ENCODE results near the gene FRMD8. TPM values are rescaled to one million over a fixed set of nuclear protein-coding genes. Genes with fewer than 3 reads are reported as not detected.
"Not testable (repeated sequence)": the region's sequence is repeated elsewhere in the genome, so short reads cannot be mapped to it uniquely, and the experiment has no call there.

The FRMD8 gene
- total and polyA plus RNA-seq, 2 experiments from 2014 or later: 25.7 to 31.0 TPM

- 75% methylated on average over 3 of the region's 3 CpGs for WGBS (ENCODE audit: low lambda C conversion rate, missing lambda C conversion rate)
- Histone ChIP-seq H3K4me3 (no peak overlapping the region), H3K4me1 (ENCODE audit: insufficient read depth) (peaks cover 9% of the 10 kb centered on the region), H3K27ac (peak overlapping the region; percentile 53), H3K36me3 (replicated peaks; ENCODE audit: insufficient read depth, low read depth) (no peaks in the 10 kb centered on the region), H3K27me3 (no peaks in the 10 kb centered on the region), H3K79me2 (no peaks in the 10 kb centered on the region), H3K4me2 (no peak overlapping the region), H3K9me3 (ENCODE audit: low read depth) (no peaks in the 10 kb centered on the region), H4K20me1 (ENCODE audit: insufficient read depth, poor library complexity, severe bottlenecking) (peaks cover 3% of the 10 kb centered on the region), H3K9me2 (replicated peaks; ENCODE audit: insufficient read depth) (no peaks in the 10 kb centered on the region), H2AFZ (no peak overlapping the region)
- TF ChIP-seq EZH2phosphoT487 (IDR thresholded peaks at IDR 0.05; ENCODE audit: low read depth, severe bottlenecking, unreplicated experiment): no peak
- no peak for TF ChIP-seq EZH2 (IDR thresholded peaks at IDR 0.05; ENCODE audit: borderline replicate concordance)
- TF ChIP-seq CTCF (IDR thresholded peaks at IDR 0.05; ENCODE audit: poor library complexity): no peak
- peak; percentile 64 for DNase-seq (ENCODE audit: low spot score)
These were observed 62.1 kb downstream of the FRMD8 start for GRCh38 chr11:65448418-65449105.

GRCh38 chr11:65451301-65451700 lies 64.9 kb downstream of the FRMD8 start:
- not testable (repeated sequence) for H3K4me2 ChIP-seq; H2AFZ ChIP-seq; H3K27me3 ChIP-seq; H3K9me3 ChIP-seq (ENCODE audit: low read depth); H4K20me1 ChIP-seq (ENCODE audit: insufficient read depth, poor library complexity, severe bottlenecking); H3K27ac ChIP-seq; DNase-seq (ENCODE audit: low spot score); H3K4me3 ChIP-seq; H3K36me3 ChIP-seq (replicated peaks; ENCODE audit: insufficient read depth, low read depth); H3K9me2 ChIP-seq (replicated peaks; ENCODE audit: insufficient read depth)
- H3K4me1 ChIP-seq (ENCODE audit: insufficient read depth): peaks cover 13% of the 10 kb centered on the region
- H3K79me2 ChIP-seq: peaks cover 21% of the 10 kb centered on the region
- WGBS (ENCODE audit: low lambda C conversion rate, missing lambda C conversion rate): no CpG with 5 or more reads among the region's 30 CpGs

GRCh38 chr11:65452259-65452658 lies 65.8 kb downstream of the FRMD8 start:
- WGBS (ENCODE audit: low lambda C conversion rate, missing lambda C conversion rate): 21% methylated on average over 3 of the region's 3 CpGs
- H3K27ac ChIP-seq: peak overlapping the region; percentile 79

GRCh38 chr11:65452806-65453490 lies 66.5 kb downstream of the FRMD8 start:
- H3K4me1 ChIP-seq (ENCODE audit: insufficient read depth): peaks cover 13% of the 10 kb centered on the region
- WGBS (ENCODE audit: low lambda C conversion rate, missing lambda C conversion rate): 60% methylated on average over 8 of the region's 8 CpGs
- peaks cover 30% of the 10 kb centered on the region for H3K79me2 ChIP-seq
- peak overlapping the region; percentile 79 for H3K27ac ChIP-seq
- H2AFZ ChIP-seq: no peak overlapping the region
- H3K27me3 ChIP-seq: no peaks in the 10 kb centered on the region
- no peak for DNase-seq (ENCODE audit: low spot score)
- no peaks in the 10 kb centered on the region for H3K36me3 ChIP-seq (replicated peaks; ENCODE audit: insufficient read depth, low read depth)
- H3K9me2 ChIP-seq (replicated peaks; ENCODE audit: insufficient read depth): no peaks in the 10 kb centered on the region
- H3K4me3 ChIP-seq: no peak overlapping the region
- H3K4me2 ChIP-seq: no peak overlapping the region
- H3K9me3 ChIP-seq (ENCODE audit: low read depth): no peaks in the 10 kb centered on the region
- no peak for TF ChIP-seq EZH2 (IDR thresholded peaks at IDR 0.05; ENCODE audit: borderline replicate concordance)
- TF ChIP-seq CTCF (IDR thresholded peaks at IDR 0.05; ENCODE audit: poor library complexity): no peak
- TF ChIP-seq EZH2phosphoT487 (IDR thresholded peaks at IDR 0.05; ENCODE audit: low read depth, severe bottlenecking, unreplicated experiment): no peak
- no peaks in the 10 kb centered on the region for H4K20me1 ChIP-seq (ENCODE audit: insufficient read depth, poor library complexity, severe bottlenecking)

More at GRCh38 chr11:65452259-65452658, 65.8 kb downstream of the FRMD8 start:
- DNase-seq (ENCODE audit: low spot score); H3K27me3 ChIP-seq; H3K4me2 ChIP-seq; H3K4me3 ChIP-seq; H3K9me3 ChIP-seq (ENCODE audit: low read depth); H3K36me3 ChIP-seq (replicated peaks; ENCODE audit: insufficient read depth, low read depth); H2AFZ ChIP-seq; H3K9me2 ChIP-seq (replicated peaks; ENCODE audit: insufficient read depth); H4K20me1 ChIP-seq (ENCODE audit: insufficient read depth, poor library complexity, severe bottlenecking): not testable (repeated sequence)
- Histone ChIP-seq H3K4me1 (ENCODE audit: insufficient read depth) (peaks cover 13% of the 10 kb centered on the region), H3K79me2 (peaks cover 28% of the 10 kb centered on the region)
